Mesenchymal stem cell (in vitro differentiated cells and primary cell): ENCODE measurements around the gene TMEM89. TPM values are rescaled to one million over a fixed set of nuclear protein-coding genes. Genes with fewer than 3 reads are reported as not detected.

ENCODE experiments used
- DNase-seq: peaks from one replicate; pipeline ENCODE4 v3.0.0-alpha.2; 2013
- H2AFZ ChIP-seq: one replicate; pipeline ENCODE4 v1.6.1; 2013; ENCODE audit warnings: low read depth, mild to moderate bottlenecking, control low read depth, inconsistent platforms, low read length, moderate library complexity
- H2AK5ac ChIP-seq: 2 replicates; pipeline ENCODE4 v1.6.1; 2013; ENCODE audit warnings: low read length, moderate library complexity, mild to moderate bottlenecking, inconsistent platforms; ENCODE audit not compliant: severe bottlenecking
- H2BK120ac ChIP-seq: one replicate; pipeline ENCODE4 v1.6.1; 2013; ENCODE audit warnings: low read depth, mild to moderate bottlenecking, inconsistent platforms, low read length, moderate library complexity
- H2BK12ac ChIP-seq, 2 experiments: one replicate each; pipeline ENCODE4 v1.6.1; 2013; ENCODE audit warnings: inconsistent platforms in 2 of 2, low read length in 2 of 2, mild to moderate bottlenecking in 2 of 2, moderate library complexity in 2 of 2, control low read depth in 1 of 2
- H2BK15ac ChIP-seq: one replicate; pipeline ENCODE4 v1.6.1; 2013; ENCODE audit warnings: mild to moderate bottlenecking, low read depth, inconsistent platforms; ENCODE audit not compliant: poor library complexity, severe bottlenecking
- H2BK5ac ChIP-seq: 2 replicates; pipeline ENCODE4 v1.6.1; 2013; ENCODE audit warnings: low read depth, mild to moderate bottlenecking, low read length, control low read depth, inconsistent platforms; ENCODE audit not compliant: poor library complexity, severe bottlenecking
- H3K14ac ChIP-seq, 2 experiments: one replicate each; pipeline ENCODE4 v1.6.1; 2013; ENCODE audit warnings: inconsistent platforms in 2 of 2, low read length in 2 of 2, control low read depth in 1 of 2, mild to moderate bottlenecking in 1 of 2, moderate library complexity in 1 of 2
- H3K18ac ChIP-seq, 2 experiments: one replicate each; pipeline ENCODE4 v1.6.1; 2013; ENCODE audit warnings: inconsistent platforms in 2 of 2, low read length in 2 of 2, control low read depth in 1 of 2, low read depth in 1 of 2, mild to moderate bottlenecking in 1 of 2
- H3K23ac ChIP-seq, 2 experiments: one replicate each; pipeline ENCODE4 v1.6.1; 2013; ENCODE audit warnings: inconsistent platforms in 2 of 2, low read length in 2 of 2, mild to moderate bottlenecking in 2 of 2, moderate library complexity in 2 of 2, control low read depth in 1 of 2
- H3K27ac ChIP-seq: 2 replicates; pipeline ENCODE4 v1.5.1; 2013; ENCODE audit warnings: mild to moderate bottlenecking, moderate library complexity, low read length, control low read depth, inconsistent platforms; ENCODE audit not compliant: poor library complexity, severe bottlenecking
- H3K27me3 ChIP-seq, 2 experiments: 2 replicates each; pipeline versions ENCODE4 v1.6.1 to v1.7.0; 2013; ENCODE audit warnings: low read length in 2 of 2, mild to moderate bottlenecking in 2 of 2, moderate library complexity in 2 of 2, control low read depth in 1 of 2, inconsistent platforms in 1 of 2; ENCODE audit not compliant: control insufficient read depth in 1 of 2, insufficient read depth in 1 of 2
- H3K36me3 ChIP-seq, 2 experiments: 2 replicates each; pipeline versions ENCODE4 v1.6.1 to v1.7.0; 2013; ENCODE audit warnings: low read length in 2 of 2, control low read depth in 1 of 2, inconsistent platforms in 1 of 2, low read depth in 1 of 2, mild to moderate bottlenecking in 1 of 2; ENCODE audit not compliant: insufficient read depth in 2 of 2, control insufficient read depth in 1 of 2
- H3K4ac ChIP-seq, 2 experiments: one replicate each; pipeline ENCODE4 v1.6.1; 2013; ENCODE audit warnings: inconsistent platforms in 2 of 2, low read length in 2 of 2, mild to moderate bottlenecking in 2 of 2, moderate library complexity in 2 of 2, control low read depth in 1 of 2, low read depth in 1 of 2
- H3K4me1 ChIP-seq: 2 replicates; pipeline ENCODE4 v1.6.1; 2013; ENCODE audit warnings: low read depth, low read length, control low read depth; ENCODE audit not compliant: control insufficient read depth, insufficient read depth
- H3K4me2 ChIP-seq: 2 replicates; pipeline ENCODE4 v1.6.1; 2013; ENCODE audit warnings: low read length, mild to moderate bottlenecking, inconsistent platforms; ENCODE audit not compliant: poor library complexity, severe bottlenecking
- H3K4me3 ChIP-seq, 2 experiments: 2 replicates each; pipeline versions ENCODE4 v1.5.1 to v1.7.0; 2013; ENCODE audit warnings: low read length in 2 of 2, mild to moderate bottlenecking in 2 of 2, control low read depth in 1 of 2, low read depth in 1 of 2; ENCODE audit not compliant: insufficient read depth in 1 of 2
- H3K79me1 ChIP-seq: replicated peaks from 2 replicates; pipeline ENCODE4 v1.6.1; 2013; ENCODE audit warnings: mild to moderate bottlenecking, control low read depth, low read length, inconsistent platforms; ENCODE audit not compliant: poor library complexity, severe bottlenecking
- H3K9ac ChIP-seq: 2 replicates; pipeline ENCODE4 v1.7.0; 2013; ENCODE audit warnings: mild to moderate bottlenecking, low read length, moderate library complexity
- H3K9me3 ChIP-seq: 2 replicates; pipeline ENCODE4 v1.7.0; 2013; ENCODE audit warnings: mild to moderate bottlenecking, low read length; ENCODE audit not compliant: control insufficient read depth
- H4K8ac ChIP-seq: one replicate; pipeline ENCODE4 v1.6.1; 2013; ENCODE audit warnings: inconsistent platforms, mild to moderate bottlenecking, low read length, moderate library complexity
- H4K91ac ChIP-seq: one replicate; pipeline ENCODE4 v1.6.1; 2013; ENCODE audit warnings: mild to moderate bottlenecking, low read length, inconsistent platforms
- WGBS: methylation state at CpG from one replicate; pipeline ENCODE4 v1.1.7; 2013; ENCODE audit warnings: mixed read lengths; 5-methylcytosine and 5-hydroxymethylcytosine counted together
- polyA plus RNA-seq, 2 experiments: library from polyadenylated mRNA; stranded (reverse); fragments of 200-250 nt; gene quantifications; one replicate each; pipeline ENCODE4 v1.2.3, GENCODE V29; 2013

Gene TMEM89
- 0.23 TPM for polyA plus RNA-seq (2013, experiment 1 of 2)
- polyA plus RNA-seq (2013, experiment 2 of 2): 0.29 TPM

GRCh38 chr3:48621461-48621869 is at the start of gene TMEM89:
Gene TMEM89, minus strand, starts transcription at chr3:48621769. Its CDS starts 13 bp downstream, at chr3:48621756.
- Histone ChIP-seq H3K36me3 (peaks cover 14 to 49% of the 10 kb centered on the region in 2 experiments), H3K14ac (no peak within 1 kb of the TSS), H2AFZ (no peak within 1 kb of the TSS), H4K91ac (peak within 1 kb of the TSS; percentile 65), H3K4me3 (no peak within 1 kb of the TSS), H3K4ac (no peak within 1 kb of the TSS), H3K18ac (no peak within 1 kb of the TSS), H4K8ac (peak within 1 kb of the TSS; percentile 47), H3K4me2 (no peak within 1 kb of the TSS), H2BK120ac (no peak within 1 kb of the TSS), H3K9me3 (peaks cover 22% of the 10 kb centered on the region), H3K23ac (no peak within 1 kb of the TSS), H2BK15ac (no peak within 1 kb of the TSS), H3K79me1 (no peaks in the 10 kb centered on the region), H3K9ac (no peak within 1 kb of the TSS), H3K27ac (no peak within 1 kb of the TSS), H2BK12ac (no peak within 1 kb of the TSS), H2AK5ac (no peak within 1 kb of the TSS), H3K27me3 (no peaks in the 10 kb centered on the region), H2BK5ac (no peak within 1 kb of the TSS), H3K4me1 (peaks cover 3% of the 10 kb centered on the region)
- no peak for DNase-seq
- WGBS: 93% methylated on average over 19 of the region's 19 CpGs

- Histone ChIP-seq H2AK5ac (no peak overlapping the region), H3K9ac (no peak overlapping the region), H3K18ac (no peak overlapping the region), H3K36me3 (peaks cover 0 to 10% of the 10 kb centered on the region in 2 experiments), H3K23ac (no peak overlapping the region), H4K91ac (no peak overlapping the region), H2BK15ac (no peak overlapping the region), H3K4me1 (peaks cover 24% of the 10 kb centered on the region), H3K9me3 (no peaks in the 10 kb centered on the region), H3K4me3 (no peak overlapping the region), H3K27me3 (peaks cover 2 to 6% of the 10 kb centered on the region in 2 experiments), H2BK5ac (no peak overlapping the region), H3K4ac (no peak overlapping the region), H2AFZ (no peak overlapping the region), H2BK120ac (no peak overlapping the region), H3K27ac (no peak overlapping the region), H3K79me1 (no peaks in the 10 kb centered on the region), H3K14ac (no peak overlapping the region), H3K4me2 (no peak overlapping the region), H4K8ac (no peak overlapping the region), H2BK12ac (no peak overlapping the region)
- no peak for DNase-seq
- 91% methylated on average over 3 of the region's 4 CpGs for WGBS
Observed at GRCh38 chr3:48664929-48665328, 43.4 kb upstream of the TMEM89 start.

- Histone ChIP-seq H3K4me1 (peaks cover 24% of the 10 kb centered on the region), H3K4me2 (no peak overlapping the region), H4K8ac (no peak overlapping the region), H2AK5ac (no peak overlapping the region), H3K79me1 (no peaks in the 10 kb centered on the region), H3K23ac (no peak overlapping the region), H3K4ac (no peak overlapping the region), H2BK12ac (no peak overlapping the region), H3K27ac (no peak overlapping the region), H2BK5ac (no peak overlapping the region), H3K27me3 (peaks cover 6 to 7% of the 10 kb centered on the region in 2 experiments), H3K4me3 (peak overlapping the region in 1 of 2 experiments; percentile 88), H4K91ac (no peak overlapping the region), H3K9me3 (no peaks in the 10 kb centered on the region), H2BK15ac (no peak overlapping the region), H2BK120ac (no peak overlapping the region), H3K18ac (no peak overlapping the region), H3K9ac (no peak overlapping the region), H3K36me3 (peaks cover 0 to 11% of the 10 kb centered on the region in 2 experiments), H2AFZ (no peak overlapping the region), H3K14ac (no peak overlapping the region)
- no peak for DNase-seq
- 72% methylated on average over 11 of the region's 11 CpGs for WGBS
Observed at GRCh38 chr3:48664313-48664644, 42.7 kb upstream of the TMEM89 start.

- Histone ChIP-seq H3K14ac (peak overlapping the region in 1 of 2 experiments; percentile 80), H4K8ac (peak overlapping the region; percentile 88), H2AFZ (peak overlapping the region; percentile 54), H2BK15ac (no peak overlapping the region), H3K27ac (peak overlapping the region; percentile 90), H3K4ac (peak overlapping the region; percentile 57 to 93), H3K9me3 (no peaks in the 10 kb centered on the region), H3K9ac (peak overlapping the region; percentile 95), H3K18ac (peak overlapping the region; percentile 83 to 85), H2AK5ac (no peak overlapping the region), H2BK5ac (peak overlapping the region; percentile 63), H3K23ac (peak overlapping the region in 1 of 2 experiments; percentile 46), H4K91ac (peak overlapping the region; percentile 87), H3K27me3 (peaks cover 6 to 8% of the 10 kb centered on the region in 2 experiments), H3K4me3 (peak overlapping the region; percentile 67 to 88), H3K4me1 (peaks cover 24% of the 10 kb centered on the region), H2BK120ac (peak overlapping the region; percentile 77), H3K4me2 (peak overlapping the region; percentile 96), H2BK12ac (no peak overlapping the region), H3K36me3 (peaks cover 0 to 17% of the 10 kb centered on the region in 2 experiments), H3K79me1 (no peaks in the 10 kb centered on the region)
- 1% methylated on average over 66 of the region's 66 CpGs for WGBS
- peak; percentile 100 for DNase-seq
Observed at GRCh38 chr3:48663489-48664312, 42.1 kb upstream of the TMEM89 start.
